HepG2 (cell line): ENCODE results near the gene DOCK4.

Source experiments
- FOXM1 ChIP-seq: sonication (generic); formaldehyde crosslinking; IDR thresholded peaks from 2 replicates; pipeline ENCODE4 v1.5.0; 2020; ENCODE audit warnings: missing genetic modification reagents
- PRDM15 ChIP-seq: sonication (generic); formaldehyde crosslinking; IDR thresholded peaks from 2 replicates; pipeline ENCODE4 v1.4.0; 2020; ENCODE audit warnings: missing genetic modification reagents
- RBM22 ChIP-seq: fragments of 200-400 bp; formaldehyde crosslinking; optimal IDR thresholded peaks from 2 replicates; pipeline ENCODE3; 2017; ENCODE audit warnings: mild to moderate bottlenecking, low read length, moderate library complexity
- RFXAP ChIP-seq: sonication (generic); formaldehyde crosslinking; IDR thresholded peaks from 2 replicates; pipeline ENCODE4 v1.4.0; 2020; ENCODE audit warnings: missing genetic modification reagents, borderline replicate concordance
- SUZ12 ChIP-seq: fragments of 150-350 bp; IDR thresholded peaks from 2 replicates; pipeline ENCODE4 v1.6.1; 2014; ENCODE audit warnings: low read depth, low read length
- TERF1 ChIP-seq: sonication (generic); formaldehyde crosslinking; IDR thresholded peaks from 2 replicates; pipeline ENCODE4 v1.8.0; 2022; ENCODE audit warnings: mild to moderate bottlenecking, missing genetic modification reagents, moderate library complexity
- UBTF ChIP-seq: sonication (generic); formaldehyde crosslinking; IDR thresholded peaks from 2 replicates; pipeline ENCODE4 v1.4.0; 2020; ENCODE audit warnings: mild to moderate bottlenecking, missing genetic modification reagents
- ZBTB49 ChIP-seq: sonication (generic); formaldehyde crosslinking; IDR thresholded peaks from 2 replicates; pipeline ENCODE4 v1.4.0; 2020; ENCODE audit warnings: missing genetic modification reagents, borderline replicate concordance

- TF ChIP-seq ZBTB49 (CRISPR knock-in tag), result no peak
- no peak for TF ChIP-seq SUZ12
- TF ChIP-seq UBTF (CRISPR knock-in tag), result no peak
- no peak for TF ChIP-seq FOXM1 (CRISPR knock-in tag)
- no peak for TF ChIP-seq RFXAP (CRISPR knock-in tag)
- TF ChIP-seq TERF1, result no peak
- TF ChIP-seq RBM22, result no peak
- no peak for TF ChIP-seq PRDM15 (CRISPR knock-in tag)
Observed at GRCh38 chr7:111846898-111847297, 359.3 kb downstream of the DOCK4 start.
